Airway epithelial cell (primary cell): ENCODE results near the gene PDYN. TPM values are rescaled to one million over a fixed set of nuclear protein-coding genes. Genes with fewer than 3 reads are reported as not detected.

Experiments
- total RNA-seq: library from RNA; depleted of rRNA; stranded (reverse); fragments of >200 nt; gene quantifications from 2 replicates; pipeline ENCODE4 v1.2.3, GENCODE V29; 2015

Gene PDYN
- not detected in 2 replicates for total RNA-seq

GRCh38 chr20:1993986-1994385 lies at the start of gene PDYN:
Gene PDYN, minus strand, starts transcription at chr20:1994058. Its CDS starts 10,974 bp downstream, at chr20:1983084.

Other genes with a start within 250 kb of the PDYN start
- gene SIRPA, start 98.7 kb downstream of the PDYN start, total RNA-seq, result 17.7 and 31.1 TPM in 2 replicates
- 18.3 and 24.8 TPM in 2 replicates for gene STK35, start 107.8 kb upstream of the PDYN start, total RNA-seq